DMS 273 (cell line): ENCODE data around the gene CPED1.
"Not testable (repeated sequence)": the region's sequence is repeated elsewhere in the genome, so short reads cannot be mapped to it uniquely, and the experiment has no call there.

Source experiments
- DNase-seq: peaks from one replicate; lab custom pipeline; 2025; ENCODE audit not compliant: unreplicated experiment; lab: John Stamatoyannopoulos, UW

CPED1 gene

DNA sequence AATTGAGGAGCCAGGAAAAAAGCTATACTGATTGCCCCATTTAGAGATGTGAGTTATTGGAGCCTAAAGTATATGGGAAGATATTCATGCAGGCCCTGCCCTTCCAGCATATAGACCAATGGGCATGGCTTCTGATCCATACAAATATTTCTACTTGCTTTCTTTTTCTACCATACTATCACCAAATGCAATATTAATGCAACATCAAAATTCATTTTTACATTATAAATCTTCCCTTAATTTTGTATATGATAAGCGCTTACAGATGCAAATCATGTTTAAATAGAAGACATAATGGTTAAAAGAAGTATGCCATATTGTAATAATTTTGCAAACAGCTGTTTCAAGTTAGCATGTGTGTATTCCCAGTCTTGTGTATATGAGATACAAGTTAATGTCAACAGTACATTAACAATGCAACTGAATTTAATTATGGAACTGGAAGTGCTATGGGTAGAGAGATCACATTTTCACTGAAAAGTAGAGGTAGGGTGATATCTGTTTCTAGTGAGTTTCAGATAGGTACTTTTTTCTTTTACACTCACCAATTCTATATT is 315.7 kb downstream of the CPED1 start:
- DNase-seq = no peak

DNA sequence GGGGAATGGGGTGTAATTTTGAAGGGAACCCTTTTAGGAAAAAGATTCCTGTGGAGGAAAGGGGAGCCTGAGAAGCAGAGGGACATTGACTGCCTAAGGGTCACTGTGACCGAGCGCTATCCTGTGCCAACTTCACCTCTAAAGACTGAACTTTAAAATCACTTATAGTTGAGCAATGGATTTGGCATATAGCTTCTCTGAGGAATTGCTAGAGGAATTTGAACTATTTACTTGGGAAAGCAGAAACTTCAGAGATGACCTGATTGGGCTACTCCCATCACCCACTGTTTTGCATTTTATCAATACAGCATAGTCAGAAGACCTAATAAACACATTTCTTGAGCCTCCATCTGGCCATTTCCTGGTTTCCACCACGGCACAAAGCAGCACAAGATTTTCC is 316.6 kb downstream of the CPED1 start:
- no peak for DNase-seq

DNA sequence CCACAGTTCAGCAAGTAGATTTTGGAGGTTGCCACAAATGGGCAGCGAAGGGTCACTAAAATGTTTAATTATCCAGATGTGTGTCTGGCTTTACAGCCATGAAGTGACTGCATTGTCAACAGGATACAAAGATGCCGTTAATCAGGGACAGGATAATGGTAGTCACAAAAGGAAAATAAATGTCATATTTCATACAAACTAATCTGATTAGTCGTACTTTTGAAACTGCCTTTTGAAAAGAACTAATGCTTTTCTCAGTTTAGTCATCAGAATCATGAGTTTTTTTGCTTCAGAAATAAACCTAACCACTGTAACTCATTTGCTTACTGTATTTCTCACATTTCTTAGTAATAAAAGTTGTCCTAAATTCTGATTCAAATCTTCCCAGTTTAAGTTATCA is 318.1 kb downstream of the CPED1 start:
- no peak for DNase-seq

DNA sequence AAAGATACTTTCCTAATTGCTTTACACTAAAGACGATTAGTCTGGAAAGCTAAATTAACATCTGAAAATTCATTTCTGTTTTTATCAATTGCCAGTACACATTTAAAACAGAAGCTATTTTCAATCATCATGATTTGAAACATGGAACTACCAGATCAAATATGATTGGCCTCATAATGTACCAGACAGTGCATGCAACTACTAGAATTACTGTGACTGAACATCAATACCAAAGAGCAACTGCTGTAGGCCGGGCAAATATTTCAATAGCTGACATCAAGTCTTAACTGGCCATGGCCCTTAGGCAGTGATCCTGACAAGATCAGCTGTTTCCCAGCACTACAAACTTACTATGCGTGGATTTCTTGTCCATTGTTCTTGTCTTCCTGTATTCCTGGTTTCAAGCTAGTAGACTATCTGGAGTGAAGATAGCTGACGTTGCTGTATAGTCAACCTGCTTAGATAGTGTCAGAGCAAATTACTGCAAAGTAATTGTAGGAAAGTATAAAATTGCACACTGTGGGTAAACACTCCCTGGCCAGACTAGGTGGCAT is 318.6 kb downstream of the CPED1 start:
- no peak for DNase-seq

DNA sequence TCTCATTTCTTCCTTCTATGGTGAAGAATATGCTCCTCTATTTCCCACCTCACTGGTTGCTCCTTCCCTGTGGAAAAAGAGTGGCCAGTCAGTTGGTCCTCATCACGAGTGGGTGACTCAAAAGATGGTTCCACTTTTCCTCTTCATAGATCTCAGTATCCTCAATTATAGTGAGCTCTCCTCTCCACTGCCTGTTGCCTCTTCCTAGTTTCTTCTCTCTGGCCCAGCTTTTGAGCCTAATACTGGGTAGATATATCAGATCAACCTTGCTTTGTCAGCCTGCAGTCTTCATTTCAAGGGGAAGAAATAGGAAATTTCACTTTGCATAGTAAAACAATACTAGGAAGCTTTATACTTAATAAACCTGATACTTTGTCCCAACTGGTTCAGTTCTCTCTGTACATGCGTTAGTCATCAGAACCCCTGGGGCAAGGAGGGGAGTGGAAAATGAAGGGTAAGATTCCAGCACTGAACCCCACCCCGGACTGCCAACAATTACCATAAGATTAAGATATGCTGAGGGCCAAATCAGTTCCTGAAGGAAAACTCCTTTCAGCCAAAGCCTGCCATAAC is 324.8 kb downstream of the CPED1 start:
- peak; percentile 72 for DNase-seq

DNA sequence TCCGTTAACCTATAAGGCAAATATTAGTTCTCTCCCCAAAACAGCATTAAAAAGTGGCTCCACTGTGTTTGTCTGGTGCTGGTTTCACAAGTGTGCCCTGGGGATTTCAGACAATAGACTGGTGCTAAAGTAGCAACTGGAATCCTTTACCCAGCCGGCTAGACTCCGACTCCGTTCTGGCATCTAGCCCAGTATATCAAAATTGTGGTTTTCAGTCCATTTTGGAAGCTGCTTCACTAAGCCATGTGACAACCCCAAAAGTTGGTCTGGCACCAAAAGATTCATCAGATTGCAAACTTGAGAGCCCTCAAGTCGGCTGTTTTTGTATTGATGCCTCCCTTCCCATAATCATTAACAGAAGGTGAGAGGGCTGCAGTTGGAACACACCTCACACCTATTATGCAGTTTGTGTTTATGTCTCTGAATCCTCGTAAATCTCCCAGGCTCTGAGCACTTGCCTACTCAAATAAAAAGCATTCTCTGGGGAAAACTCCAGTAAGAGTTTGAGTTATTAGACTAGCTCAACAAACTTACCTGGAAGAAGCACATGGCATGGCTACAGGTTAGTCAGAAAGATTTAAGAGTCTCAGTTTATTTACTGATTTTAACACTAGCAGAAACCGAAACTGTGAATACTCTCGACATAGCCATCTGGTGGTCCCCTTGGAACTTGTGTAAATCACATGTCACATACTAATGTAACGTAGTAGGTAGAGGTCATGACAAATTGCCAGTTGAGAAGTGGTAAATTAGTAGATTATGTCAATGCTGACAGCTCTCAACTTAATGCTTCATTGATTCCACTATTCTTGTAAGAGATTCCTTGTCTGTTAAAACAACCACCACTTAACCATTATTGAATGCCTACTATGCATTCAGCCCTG is 325.5 kb downstream of the CPED1 start:
- DNase-seq = peak; percentile 86

DNA sequence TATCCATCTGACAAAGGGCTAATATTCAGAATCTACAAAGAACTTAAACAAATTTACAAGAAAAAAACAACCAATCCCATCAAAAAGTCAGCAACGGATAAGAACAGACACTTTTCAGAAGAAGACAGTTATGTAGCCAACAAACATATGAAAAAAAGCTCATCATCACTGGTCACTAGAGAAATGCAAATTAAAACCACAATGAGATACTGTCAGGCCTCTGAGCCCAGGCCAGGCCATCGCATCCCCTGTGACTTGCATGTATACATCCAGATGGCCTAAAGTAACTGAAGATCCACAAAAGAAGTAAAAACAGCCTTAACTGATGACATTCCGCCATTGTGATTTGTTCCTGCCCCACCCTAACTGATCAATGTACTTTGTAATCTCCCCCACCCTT is 326.7 kb downstream of the CPED1 start:
- not testable (repeated sequence) for DNase-seq

DNA sequence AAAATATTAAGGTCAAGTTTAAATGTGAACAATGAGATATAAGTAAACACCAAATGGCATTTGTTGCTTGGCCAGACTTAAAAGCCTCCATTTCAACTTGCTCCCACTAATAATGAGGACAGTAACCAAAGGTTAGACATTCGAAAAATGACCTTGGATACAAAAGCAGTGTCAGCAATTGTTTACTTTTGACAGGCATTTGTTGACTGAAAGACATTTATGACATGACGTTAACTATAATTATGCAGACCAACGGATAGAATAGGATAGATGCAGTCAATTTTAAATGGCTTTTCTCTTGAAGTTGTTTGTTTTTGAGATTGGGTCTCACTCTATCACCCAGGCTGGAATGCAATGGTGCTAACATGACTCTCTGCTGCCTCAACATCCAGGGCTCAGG is 333.9 kb downstream of the CPED1 start:
- no peak for DNase-seq

DNA sequence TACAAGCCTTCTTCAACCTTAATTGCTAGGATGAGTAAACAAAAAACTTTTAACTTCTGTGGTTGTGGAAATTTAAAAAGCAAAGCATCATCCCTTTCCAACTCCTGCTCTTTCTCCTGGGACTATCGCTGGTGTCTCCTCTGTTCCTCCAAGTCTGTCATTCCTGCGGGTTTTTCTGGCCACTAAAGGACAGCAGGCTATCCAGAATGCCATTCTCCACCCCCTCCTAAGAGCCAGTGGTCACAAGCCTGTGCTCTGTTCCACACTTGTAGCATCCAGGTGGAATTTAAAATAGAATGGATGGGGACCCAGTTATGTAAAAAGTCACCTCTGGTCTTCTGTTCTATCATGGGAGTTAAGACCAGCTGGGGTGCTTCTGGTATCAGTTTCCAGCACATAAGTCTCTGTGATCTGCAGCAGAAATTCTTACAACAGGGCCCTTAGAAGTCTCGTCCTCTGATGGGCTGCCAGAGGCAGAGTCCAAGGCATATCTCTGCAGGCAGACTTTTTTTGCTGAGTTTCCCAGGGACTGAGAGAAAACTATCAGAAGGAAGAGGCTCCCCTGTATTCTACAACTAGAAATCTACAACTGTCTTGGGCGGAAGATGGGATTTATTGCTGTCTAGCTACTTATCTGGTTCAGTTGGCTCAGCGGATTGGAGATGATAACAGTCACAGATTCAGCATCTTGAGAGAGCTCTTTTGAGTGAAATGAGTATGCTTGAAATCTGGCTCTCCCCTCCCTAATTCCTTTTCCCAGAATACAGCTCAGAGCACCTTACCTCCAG is 335.2 kb downstream of the CPED1 start:
- DNase-seq = no peak

DNA sequence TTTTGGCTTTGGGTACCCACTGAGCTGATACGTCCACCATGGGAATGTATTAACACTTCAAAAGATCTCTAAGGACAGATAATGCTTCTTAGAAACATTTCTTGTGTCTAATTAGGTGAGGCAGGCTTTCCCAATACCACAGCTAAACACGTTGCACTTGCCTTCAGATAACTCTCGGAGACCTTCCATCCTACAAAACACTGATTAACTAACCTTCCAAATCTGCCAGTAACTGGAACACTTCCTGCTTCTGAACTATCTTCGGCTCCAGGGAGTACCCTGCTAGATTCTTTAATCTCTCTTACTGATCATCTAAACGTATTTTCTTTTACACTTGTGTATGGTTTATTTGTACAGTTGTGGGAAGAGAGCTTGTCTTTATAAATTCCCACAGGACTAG is 339.2 kb downstream of the CPED1 start:
- DNase-seq = no peak

DNA sequence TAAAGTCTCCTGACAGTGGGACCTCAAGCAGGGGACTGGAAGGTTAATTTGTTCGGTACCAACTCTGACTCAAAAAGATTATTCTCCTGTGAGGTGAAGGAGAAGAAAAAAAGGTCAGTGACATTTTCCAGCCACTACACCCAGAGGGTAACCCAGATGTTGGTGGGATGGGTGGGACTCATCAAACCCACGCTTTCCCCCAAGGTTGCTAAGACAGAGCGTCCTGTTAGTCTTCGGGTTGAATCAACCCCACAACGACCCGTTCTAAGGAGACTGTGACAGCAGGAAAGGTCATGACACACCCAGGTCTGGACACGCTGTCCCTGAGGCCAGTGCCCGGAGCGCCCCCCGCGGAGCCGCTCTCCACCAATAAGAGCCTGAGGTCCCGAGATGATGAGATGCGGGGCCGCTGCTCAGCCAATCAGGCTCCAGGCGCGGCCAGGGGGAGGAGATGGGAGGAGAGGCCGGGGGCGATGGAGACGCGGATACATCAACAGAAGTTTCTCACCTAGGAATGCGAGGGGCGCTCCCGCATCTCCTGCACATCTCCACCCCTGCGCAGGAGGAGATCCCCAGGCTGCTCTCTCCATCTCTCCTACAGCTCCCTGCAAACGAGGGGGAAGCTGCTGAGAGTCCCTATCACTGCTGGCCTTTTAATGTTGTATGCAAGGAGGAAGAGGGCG is 340.1 kb downstream of the CPED1 start, which contains the start of gene WNT16:
WNT16 (plus strand) TSS at position 493 of the 683 bp plus-strand sequence. CDS start 293 bp downstream, outside the sequence.
- no peak for DNase-seq

DNA sequence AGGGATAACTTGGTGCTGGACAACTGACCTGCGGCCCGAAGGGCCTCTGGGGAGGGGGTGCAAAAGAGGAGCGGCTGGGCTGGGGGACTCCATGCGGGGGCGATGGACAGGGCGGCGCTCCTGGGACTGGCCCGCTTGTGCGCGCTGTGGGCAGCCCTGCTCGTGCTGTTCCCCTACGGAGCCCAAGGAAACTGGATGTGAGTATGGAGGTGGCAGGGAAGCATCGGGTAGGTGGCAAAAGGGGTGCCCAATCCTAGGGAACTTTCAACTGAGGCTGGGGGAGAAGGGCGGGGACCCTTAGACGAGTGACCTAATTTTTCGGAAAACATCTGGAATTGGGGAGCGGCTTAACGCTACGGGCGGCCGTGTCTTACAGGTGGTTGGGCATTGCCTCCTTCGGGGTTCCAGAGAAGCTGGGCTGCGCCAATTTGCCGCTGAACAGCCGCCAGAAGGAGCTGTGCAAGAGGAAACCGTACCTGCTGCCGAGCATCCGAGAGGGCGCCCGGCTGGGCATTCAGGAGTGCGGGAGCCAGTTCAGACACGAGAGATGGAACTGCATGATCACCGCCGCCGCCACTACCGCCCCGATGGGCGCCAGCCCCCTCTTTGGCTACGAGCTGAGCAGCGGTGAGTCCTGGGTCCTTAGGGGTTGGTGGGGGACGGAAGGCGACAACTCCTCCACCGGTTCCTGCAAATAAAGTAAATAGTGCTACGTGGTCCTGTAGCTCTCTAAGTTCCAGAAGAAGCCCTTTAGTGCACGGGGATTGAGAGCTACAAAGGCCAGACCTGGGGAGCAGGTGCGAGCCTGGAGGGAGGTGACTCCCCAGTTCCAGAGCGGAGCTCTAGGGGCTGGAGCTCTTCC is 340.9 kb downstream of the CPED1 start:
- DNase-seq = peak; percentile 86

DNA sequence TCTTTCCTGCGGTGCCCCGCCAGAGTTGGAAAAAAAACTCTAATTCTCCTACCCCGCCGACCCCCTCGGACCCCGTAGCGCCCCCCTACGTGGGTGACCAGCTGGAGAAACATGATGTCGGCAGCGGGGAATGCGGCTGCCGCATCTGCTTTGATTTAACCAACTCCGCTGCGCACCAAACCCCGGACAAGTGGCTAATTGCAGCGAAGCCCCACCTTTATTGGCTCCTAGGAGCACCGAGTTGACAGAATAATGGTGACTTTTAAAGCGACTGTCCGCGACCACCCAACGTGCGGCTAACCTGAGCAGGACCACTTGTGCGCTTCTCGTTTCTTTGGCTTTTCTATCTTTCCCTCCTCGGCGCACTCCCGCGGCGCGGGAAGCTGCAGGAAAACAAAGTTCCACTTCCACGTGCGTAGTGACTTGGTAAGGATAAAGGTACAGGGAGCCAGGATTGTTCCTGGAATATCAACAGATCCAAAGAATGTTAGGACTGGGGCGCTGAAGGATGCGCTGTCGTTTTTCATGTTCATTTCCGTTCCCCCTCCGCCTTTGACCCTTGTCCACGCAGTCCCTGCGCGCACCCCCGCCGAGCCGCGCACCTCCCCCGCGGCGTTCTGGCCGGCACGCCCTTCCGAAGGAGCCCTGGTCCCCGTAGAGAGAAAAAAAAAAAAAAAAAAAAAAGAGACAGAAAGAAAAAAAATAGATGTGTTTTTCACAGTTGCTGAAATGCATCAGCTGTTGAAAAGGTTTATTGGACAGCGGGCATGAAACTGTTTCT is 341.7 kb downstream of the CPED1 start:
- peak; percentile 76 for DNase-seq

DNA sequence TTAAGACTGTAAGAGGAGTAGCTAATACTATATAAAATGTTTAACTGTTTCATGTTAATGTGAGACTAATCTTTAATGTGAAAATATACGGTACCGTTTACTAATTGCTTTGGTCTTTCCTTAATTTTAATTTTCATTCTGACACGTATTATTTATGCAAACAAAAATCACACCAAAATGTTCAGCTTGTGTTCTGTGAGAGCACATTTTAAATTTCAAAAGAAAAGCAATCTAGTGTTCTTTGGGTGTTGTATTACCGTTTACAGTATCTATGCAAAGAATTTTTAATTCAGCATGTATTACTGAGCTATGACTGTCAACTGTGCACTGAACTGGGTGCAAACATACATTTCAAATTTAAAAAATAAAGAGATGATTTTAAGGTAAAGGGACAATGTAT is 342.5 kb downstream of the CPED1 start:
- DNase-seq = no peak

DNA sequence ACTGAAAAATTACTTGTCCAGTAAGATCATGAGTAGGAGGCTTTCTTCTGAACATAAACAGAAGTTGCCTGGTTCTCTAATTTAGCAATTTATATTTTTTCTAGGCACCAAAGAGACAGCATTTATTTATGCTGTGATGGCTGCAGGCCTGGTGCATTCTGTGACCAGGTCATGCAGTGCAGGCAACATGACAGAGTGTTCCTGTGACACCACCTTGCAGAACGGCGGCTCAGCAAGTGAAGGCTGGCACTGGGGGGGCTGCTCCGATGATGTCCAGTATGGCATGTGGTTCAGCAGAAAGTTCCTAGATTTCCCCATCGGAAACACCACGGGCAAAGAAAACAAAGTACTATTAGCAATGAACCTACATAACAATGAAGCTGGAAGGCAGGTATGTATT is 343.1 kb downstream of the CPED1 start:
- no peak for DNase-seq

DNA sequence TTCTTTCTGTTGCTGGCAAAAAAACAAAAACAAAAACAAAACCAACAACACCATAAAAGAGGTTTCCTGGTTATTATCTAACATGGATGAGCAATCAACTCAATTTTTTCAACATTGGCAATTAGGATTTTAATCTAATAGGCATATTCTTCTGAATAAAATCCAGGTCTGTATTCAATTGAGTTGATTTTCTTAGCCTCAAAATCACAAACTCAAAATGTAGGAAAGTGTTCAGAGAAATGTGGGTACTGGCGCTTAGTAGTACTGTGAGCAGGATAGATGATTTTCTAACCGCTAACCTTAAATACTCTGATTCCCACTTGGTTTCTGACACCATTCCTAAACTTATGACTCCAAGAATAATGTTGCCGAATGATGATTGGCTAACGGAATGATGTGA is 345.9 kb downstream of the CPED1 start:
- DNase-seq = no peak

DNA sequence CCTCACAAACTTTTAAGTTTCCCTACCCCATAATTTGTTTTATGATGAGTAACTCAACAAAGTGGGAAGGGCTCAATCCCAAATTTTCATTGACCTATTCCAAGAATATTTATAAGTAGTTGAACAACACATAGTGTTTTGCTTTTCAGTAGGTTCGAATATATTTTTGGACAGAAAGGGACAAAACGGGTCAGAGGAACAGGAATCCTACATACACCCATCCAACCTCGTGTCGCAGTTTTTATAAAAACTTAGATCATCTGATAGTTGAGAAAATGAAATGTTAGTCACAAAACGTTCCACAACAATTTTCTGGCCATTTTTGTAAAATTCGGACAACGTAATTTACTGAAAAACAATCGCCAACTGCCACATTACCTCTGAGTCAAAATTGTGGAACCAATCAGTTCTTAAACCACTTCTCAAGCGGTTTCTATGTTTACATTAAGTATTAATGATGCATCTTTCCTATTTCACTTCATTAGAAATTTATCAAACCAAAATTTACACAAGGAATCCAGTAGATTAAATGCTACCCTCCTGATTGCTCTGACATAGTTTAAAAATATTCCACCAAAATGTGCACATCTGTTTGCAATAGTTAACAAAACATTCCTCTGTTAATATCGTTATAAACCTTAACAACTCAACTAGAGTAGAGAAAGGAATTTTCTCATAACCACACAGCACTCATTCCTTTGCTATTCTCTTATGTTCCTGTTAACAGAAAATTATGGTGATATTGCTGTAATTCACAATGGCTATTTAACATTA is 346.6 kb downstream of the CPED1 start:
- no peak for DNase-seq

DNA sequence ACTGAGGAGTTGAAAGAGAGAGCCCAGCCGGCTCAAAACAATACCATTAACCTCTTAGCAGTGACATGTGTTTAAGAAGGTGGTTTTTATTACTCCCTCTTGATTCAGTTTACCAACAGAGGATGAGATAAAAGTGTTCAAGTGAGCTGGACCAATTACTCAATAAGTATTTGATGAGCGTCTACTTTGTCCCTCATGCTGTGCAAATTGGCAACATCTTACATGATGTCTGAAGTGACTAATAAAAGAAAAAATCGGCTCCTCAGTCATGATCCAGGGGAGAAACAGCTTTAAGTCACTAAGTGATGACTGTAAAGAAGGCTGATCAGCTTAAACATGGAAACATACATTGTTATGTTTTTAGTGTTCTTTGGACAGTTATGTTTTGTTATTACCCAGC is 348.1 kb downstream of the CPED1 start:
- DNase-seq = no peak
